ENCODE data around the gene RNF212B. TPM values are rescaled to one million over a fixed set of nuclear protein-coding genes. Genes with fewer than 3 reads are reported as not detected.

RNF212B gene
- total RNA-seq, 2 donors from 2014 or later, result not detected

GRCh38 chr14:23300687-23301223 lies 63.0 kb downstream of the RNF212B start:
- intact Hi-C loops (cut with DNase I), result no loop called here
- Histone ChIP-seq H3K4me1 (no peaks in the 10 kb centered on the region), H3K9me3 (no peaks in the 10 kb centered on the region), H3K9ac (ENCODE audit: low read depth in 2 of 2, low read length in 2 of 2) (peak overlapping the region; percentile 31 to 100), H3K4me3 (peak overlapping the region; percentile 37), H3K27me3 (no peaks in the 10 kb centered on the region), H3K36me3 (no peaks in the 10 kb centered on the region), H3K27ac (peak overlapping the region; percentile 97)
- peak; percentile 65 for DNase-seq
- TF ChIP-seq, protein P1, sequence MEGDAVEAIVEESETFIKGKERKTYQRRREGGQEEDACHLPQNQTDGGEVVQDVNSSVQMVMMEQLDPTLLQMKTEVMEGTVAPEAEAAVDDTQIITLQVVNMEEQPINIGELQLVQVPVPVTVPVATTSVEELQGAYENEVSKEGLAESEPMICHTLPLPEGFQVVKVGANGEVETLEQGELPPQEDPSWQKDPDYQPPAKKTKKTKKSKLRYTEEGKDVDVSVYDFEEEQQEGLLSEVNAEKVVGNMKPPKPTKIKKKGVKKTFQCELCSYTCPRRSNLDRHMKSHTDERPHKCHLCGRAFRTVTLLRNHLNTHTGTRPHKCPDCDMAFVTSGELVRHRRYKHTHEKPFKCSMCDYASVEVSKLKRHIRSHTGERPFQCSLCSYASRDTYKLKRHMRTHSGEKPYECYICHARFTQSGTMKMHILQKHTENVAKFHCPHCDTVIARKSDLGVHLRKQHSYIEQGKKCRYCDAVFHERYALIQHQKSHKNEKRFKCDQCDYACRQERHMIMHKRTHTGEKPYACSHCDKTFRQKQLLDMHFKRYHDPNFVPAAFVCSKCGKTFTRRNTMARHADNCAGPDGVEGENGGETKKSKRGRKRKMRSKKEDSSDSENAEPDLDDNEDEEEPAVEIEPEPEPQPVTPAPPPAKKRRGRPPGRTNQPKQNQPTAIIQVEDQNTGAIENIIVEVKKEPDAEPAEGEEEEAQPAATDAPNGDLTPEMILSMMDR (IDR thresholded peaks at IDR 0.05), result no peak

- Histone ChIP-seq H3K27ac (peak overlapping the region; percentile 97), H3K27me3 (no peaks in the 10 kb centered on the region), H3K9ac (ENCODE audit: low read depth in 2 of 2, low read length in 2 of 2) (peak overlapping the region; percentile 74 to 95), H3K36me3 (no peaks in the 10 kb centered on the region), H3K4me1 (no peaks in the 10 kb centered on the region), H3K9me3 (no peaks in the 10 kb centered on the region), H3K4me3 (peak overlapping the region; percentile 70)
- DNase-seq, result peak; percentile 96
- TF ChIP-seq, protein P1 (IDR thresholded peaks at IDR 0.05), result peak; percentile 58
- intact Hi-C loops (cut with DNase I), result no loop called here
Observed at GRCh38 chr14:23301288-23301968, 63.7 kb downstream of the RNF212B start.

DNA sequence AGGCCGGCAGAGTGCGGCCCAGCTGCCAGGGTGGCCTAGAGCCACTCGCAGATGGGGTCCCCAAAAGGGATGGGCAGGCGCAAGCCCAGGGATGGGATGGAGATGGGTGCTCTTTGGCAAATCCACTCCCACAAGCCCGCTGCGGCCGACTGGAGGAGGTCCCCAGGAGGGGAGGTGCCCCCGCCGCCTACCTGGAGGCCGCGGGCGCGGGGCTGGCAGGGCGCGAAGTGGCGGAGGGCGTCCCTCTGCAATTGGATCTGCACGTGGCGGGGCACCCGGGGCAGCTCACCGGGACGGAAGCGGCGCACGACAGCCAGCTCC lies 64.2 kb downstream of the RNF212B start:
- intact Hi-C loops (cut with DNase I), result no loop called here

GRCh38 chr14:23302290-23303225 lies 64.8 kb downstream of the RNF212B start, which contains the start of gene PPP1R3E:
PPP1R3E (minus strand) TSS chr14:23302859; CDS start chr14:23302576, 283 bp downstream.
- Histone ChIP-seq H3K27ac (peak within 1 kb of the TSS; percentile 97), H3K27me3 (no peaks in the 10 kb centered on the region), H3K4me1 (peaks cover under 1% of the 10 kb centered on the region), H3K9me3 (no peaks in the 10 kb centered on the region), H3K36me3 (no peaks in the 10 kb centered on the region), H3K4me3 (peak within 1 kb of the TSS; percentile 70), H3K9ac (ENCODE audit: low read depth in 2 of 2, low read length in 2 of 2) (peak within 1 kb of the TSS; percentile 74 to 95)
- intact Hi-C loops (cut with DNase I), result no loop called here
- peak; percentile 82 for DNase-seq
- TF ChIP-seq, protein P1 (IDR thresholded peaks at IDR 0.05), result no peak

More for the DNA sequence above, 64.2 kb downstream of the RNF212B start:
- Histone ChIP-seq H3K4me3 (peak overlapping the region; percentile 70), H3K4me1 (no peaks in the 10 kb centered on the region), H3K27ac (peak overlapping the region; percentile 97), H3K27me3 (no peaks in the 10 kb centered on the region), H3K36me3 (no peaks in the 10 kb centered on the region), H3K9ac (ENCODE audit: low read depth in 2 of 2, low read length in 2 of 2) (peak overlapping the region; percentile 74 to 95), H3K9me3 (no peaks in the 10 kb centered on the region)
- no peak for DNase-seq
- TF ChIP-seq, protein P1 (IDR thresholded peaks at IDR 0.05), result no peak

DNA sequence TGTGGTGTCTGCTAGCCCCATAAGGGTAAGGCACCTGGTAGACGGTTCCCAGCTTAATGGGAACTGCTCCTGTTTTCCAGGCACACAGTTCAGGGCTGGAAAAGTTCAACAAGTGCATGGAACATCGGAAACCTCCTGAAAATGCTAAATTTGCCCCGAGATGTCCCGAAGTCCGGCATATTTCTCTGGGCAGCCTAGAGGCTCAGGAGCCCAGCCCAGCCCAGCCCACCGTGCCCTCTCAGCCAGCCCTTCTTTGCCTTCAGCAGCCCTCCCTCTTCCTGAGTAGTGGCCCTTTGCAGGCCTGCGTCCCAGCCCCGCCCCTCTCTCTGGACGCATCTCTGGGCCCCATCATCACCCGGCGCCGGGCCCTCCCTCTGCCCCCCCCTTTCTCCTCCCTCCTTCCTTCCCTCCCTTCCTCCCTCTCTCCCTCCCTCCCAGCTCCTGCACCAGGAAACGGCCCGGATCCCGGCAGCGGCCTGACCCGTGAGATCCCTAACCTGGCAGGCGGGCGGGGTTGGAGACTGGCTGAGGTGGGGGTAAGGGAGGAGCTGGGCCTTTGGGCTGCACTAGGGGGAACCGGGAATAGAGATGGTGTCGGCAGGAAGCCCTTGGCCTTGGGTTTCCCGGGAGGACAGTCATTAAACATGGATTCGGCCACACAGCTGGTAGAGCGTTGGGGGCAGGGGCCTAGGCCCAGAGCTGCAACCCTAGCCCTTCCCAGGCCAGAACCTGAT lies 68.8 kb downstream of the RNF212B start, which contains the start of gene BCL2L2:
BCL2L2 (plus strand) TSS at position 422 of the 734 bp plus-strand sequence. CDS start 935 bp downstream, outside the sequence.
- Histone ChIP-seq H3K4me1 (peaks cover 17% of the 10 kb centered on the region), H3K9ac (ENCODE audit: low read depth in 2 of 2, low read length in 2 of 2) (peak within 1 kb of the TSS; percentile 89 to 99), H3K9me3 (no peaks in the 10 kb centered on the region), H3K4me3 (peak within 1 kb of the TSS; percentile 70), H3K27ac (peak within 1 kb of the TSS; percentile 91), H3K36me3 (no peaks in the 10 kb centered on the region), H3K27me3 (no peaks in the 10 kb centered on the region)
- intact Hi-C loops (cut with DNase I), result no loop called here
- DNase-seq, result peak; percentile 96
- TF ChIP-seq, protein P1 (IDR thresholded peaks at IDR 0.05), result no peak

All from colonic mucosa (tissue), 4 donors.